GM23338 (cell line): ENCODE measurements around the gene HECTD2. TPM values are rescaled to one million over a fixed set of nuclear protein-coding genes. Genes with fewer than 3 reads are reported as not detected.

Experiments used
- ATAC-seq: fragments of 200-7000 bp; cut with Tn5 transposase; 3 replicates; pipeline ENCODE4 v1.9.1; 2020
- DNase-seq: peaks from one replicate; pipeline ENCODE4 v3.0.0-alpha.2; 2015; ENCODE audit warnings: low spot score
- H2AFZ ChIP-seq: fragments of 200-600 bp; sonication (generic); 2 replicates; pipeline ENCODE4 v1.8.0; 2016; ENCODE audit warnings: antibody characterized with exemption, mild to moderate bottlenecking, moderate library complexity
- H3F3A ChIP-seq: fragments of 200-600 bp; sonication (generic); replicated peaks from 2 replicates; pipeline ENCODE4 v1.8.0; 2017; ENCODE audit warnings: antibody characterized with exemption, mixed run types, low read depth
- H3K27ac ChIP-seq: fragments of 200-600 bp; sonication (generic); 2 replicates; pipeline ENCODE4 v1.6.1; 2016; ENCODE audit warnings: low read depth
- H3K27me3 ChIP-seq: fragments of 200-600 bp; sonication (generic); 2 replicates; pipeline ENCODE4 v1.8.0; 2016; ENCODE audit warnings: mild to moderate bottlenecking, mixed run types, moderate library complexity; ENCODE audit not compliant: insufficient read depth
- H3K36me3 ChIP-seq: fragments of 200-600 bp; sonication (generic); 2 replicates; pipeline ENCODE4 v1.8.0; 2016; ENCODE audit warnings: mild to moderate bottlenecking; ENCODE audit not compliant: insufficient read depth
- H3K4me1 ChIP-seq: fragments of 200-600 bp; sonication (generic); 2 replicates; pipeline ENCODE4 v1.8.0; 2016; ENCODE audit warnings: mild to moderate bottlenecking, moderate library complexity; ENCODE audit not compliant: insufficient read depth
- H3K4me2 ChIP-seq: fragments of 200-600 bp; sonication (generic); 2 replicates; pipeline ENCODE4 v1.7.1; 2017; ENCODE audit warnings: mixed run types
- H3K4me3 ChIP-seq: fragments of 200-600 bp; sonication (generic); 2 replicates; pipeline ENCODE4 v1.6.1; 2016; ENCODE audit warnings: mixed run types
- H3K79me2 ChIP-seq: fragments of 200-600 bp; sonication (generic); replicated peaks from 2 replicates; pipeline ENCODE4 v1.8.0; 2017; ENCODE audit warnings: mild to moderate bottlenecking; ENCODE audit not compliant: insufficient read depth
- H3K9me2 ChIP-seq: fragments of 200-600 bp; sonication (generic); 2 replicates; pipeline ENCODE4 v1.8.0; 2017; ENCODE audit not compliant: insufficient read depth
- H4K20me1 ChIP-seq: fragments of 200-600 bp; sonication (generic); replicated peaks from 2 replicates; pipeline ENCODE4 v1.8.0; 2017; ENCODE audit warnings: mild to moderate bottlenecking; ENCODE audit not compliant: insufficient read depth
- H3K27ac Mint-ChIP-seq: 2 replicates; pipeline ENCODE4 v1.8.0; 2020; ENCODE audit warnings: inconsistent platforms, mild to moderate bottlenecking, moderate library complexity, mixed read lengths
- H3K27me3 Mint-ChIP-seq: 3 replicates; pipeline ENCODE4 v1.8.0; 2022; ENCODE audit warnings: low read depth, mild to moderate bottlenecking, moderate library complexity, mixed read lengths, inconsistent platforms; ENCODE audit not compliant: insufficient read depth, poor library complexity
- H3K36me3 Mint-ChIP-seq: 3 replicates; pipeline ENCODE4 v1.8.0; 2021; ENCODE audit warnings: low read depth, mild to moderate bottlenecking, inconsistent platforms, moderate library complexity, mixed read lengths
- H3K4me1 Mint-ChIP-seq: 3 replicates; pipeline ENCODE4 v1.8.0; 2020; ENCODE audit warnings: mild to moderate bottlenecking, inconsistent platforms, mixed read lengths
- H3K4me3 Mint-ChIP-seq: 3 replicates; pipeline ENCODE4 v1.8.0; 2021; ENCODE audit warnings: moderate library complexity, mild to moderate bottlenecking, inconsistent platforms, mixed read lengths
- H3K9me3 Mint-ChIP-seq: 3 replicates; pipeline ENCODE4 v1.8.0; 2020; ENCODE audit warnings: moderate library complexity, mild to moderate bottlenecking, inconsistent platforms, mixed read lengths
- CREB1 ChIP-seq: fragments of 250-450 bp; sonication (Bioruptor Pico); IDR thresholded peaks from 2 replicates; pipeline ENCODE4 v1.5.0; 2020; ENCODE audit warnings: low read depth, mild to moderate bottlenecking, moderate library complexity
- CTCF ChIP-seq, 2 experiments: fragments of 200-600 bp in 1 of 2; sonication (generic) in 1 of 2; conservative IDR thresholded peaks; 2 replicates each; pipeline versions ENCODE4 v1.5.1 to v1.6.1; 2016 to 2017; ENCODE audit warnings: antibody characterized with exemption in 2 of 2, low read depth in 2 of 2, mild to moderate bottlenecking in 2 of 2, moderate library complexity in 1 of 2
- ETS1 ChIP-seq: IDR thresholded peaks from 2 replicates; pipeline ENCODE4 v1.6.1; 2016; ENCODE audit warnings: antibody characterized with exemption
- EZH2 ChIP-seq: fragments of 200-600 bp; sonication (generic); IDR thresholded peaks from one replicate; pipeline ENCODE4 v1.8.0; 2017; ENCODE audit warnings: antibody characterized with exemption, mild to moderate bottlenecking, low read depth; ENCODE audit not compliant: unreplicated experiment
- EZH2phosphoT487 ChIP-seq: fragments of 200-600 bp; sonication (generic); IDR thresholded peaks from one replicate; pipeline ENCODE4 v1.8.1; 2018; ENCODE audit warnings: antibody characterized with exemption; ENCODE audit not compliant: unreplicated experiment
- JUNB ChIP-seq: IDR thresholded peaks from one replicate; pipeline ENCODE4 v1.6.1; 2016; ENCODE audit warnings: antibody characterized with exemption; ENCODE audit not compliant: unreplicated experiment
- NANOG ChIP-seq: IDR thresholded peaks from 2 replicates; pipeline ENCODE4 v1.6.1; 2016; ENCODE audit warnings: antibody characterized with exemption, borderline replicate concordance
- POLR2AphosphoS5 ChIP-seq: IDR thresholded peaks from 2 replicates; pipeline ENCODE4 v1.6.1; 2016; ENCODE audit warnings: antibody characterized with exemption, low read depth
- STAT1 ChIP-seq: IDR thresholded peaks from one replicate; pipeline ENCODE4 v1.6.1; 2016; ENCODE audit warnings: antibody characterized with exemption; ENCODE audit not compliant: unreplicated experiment
- ZNF114 ChIP-seq: fragments of 250-450 bp; sonication (Bioruptor Pico); IDR thresholded peaks from 2 replicates; pipeline ENCODE4 v1.5.0; 2020; ENCODE audit warnings: mild to moderate bottlenecking, moderate library complexity
- ZNF331 ChIP-seq: fragments of 250-450 bp; sonication (Bioruptor Pico); IDR thresholded peaks from 2 replicates; pipeline ENCODE4 v1.5.0; 2020; ENCODE audit warnings: low read depth, mild to moderate bottlenecking, moderate library complexity
- polyA plus RNA-seq: library from polyadenylated mRNA; unstranded; fragments of >200 nt; fragmentation: Nextera tagmentation; extraction: Ambion mirVana; gene quantifications from 2 replicates; pipeline ENCODE4 v1.2.1, GENCODE V29; 2016
- total RNA-seq: library from RNA; depleted of rRNA; stranded (reverse); fragments of >200 nt; shearing (Covaris generic); gene quantifications from 2 replicates; pipeline ENCODE4 v1.2.3, GENCODE V29; 2014
- TF ChIP-seq, protein P1 (sequence below): fragments of 250-450 bp; sonication (Bioruptor Pico); IDR thresholded peaks from 2 replicates; pipeline ENCODE4 v1.5.0; 2020; ENCODE audit warnings: mild to moderate bottlenecking, moderate library complexity
- TF ChIP-seq, protein P2 (sequence below): IDR thresholded peaks from one replicate; pipeline ENCODE4 v1.6.1; 2018; ENCODE audit warnings: antibody characterized with exemption; ENCODE audit not compliant: unreplicated experiment

Gene HECTD2
- total and polyA plus RNA-seq, 2 experiments from 2014 or later, result 8.5 to 14.4 TPM

GRCh38 chr10:91367558-91367957 is 42.6 kb upstream of the HECTD2 start:
- TF ChIP-seq CTCF (conservative IDR thresholded peaks at IDR 0.05; ENCODE audit: low read depth in 2 of 2), result no peak
- TF ChIP-seq EZH2phosphoT487, result no peak
- no peak for TF ChIP-seq ZNF331 (CRISPR knock-in tag)
- TF ChIP-seq EZH2, result no peak
- TF ChIP-seq POLR2AphosphoS5, result no peak
- TF ChIP-seq, protein P1, sequence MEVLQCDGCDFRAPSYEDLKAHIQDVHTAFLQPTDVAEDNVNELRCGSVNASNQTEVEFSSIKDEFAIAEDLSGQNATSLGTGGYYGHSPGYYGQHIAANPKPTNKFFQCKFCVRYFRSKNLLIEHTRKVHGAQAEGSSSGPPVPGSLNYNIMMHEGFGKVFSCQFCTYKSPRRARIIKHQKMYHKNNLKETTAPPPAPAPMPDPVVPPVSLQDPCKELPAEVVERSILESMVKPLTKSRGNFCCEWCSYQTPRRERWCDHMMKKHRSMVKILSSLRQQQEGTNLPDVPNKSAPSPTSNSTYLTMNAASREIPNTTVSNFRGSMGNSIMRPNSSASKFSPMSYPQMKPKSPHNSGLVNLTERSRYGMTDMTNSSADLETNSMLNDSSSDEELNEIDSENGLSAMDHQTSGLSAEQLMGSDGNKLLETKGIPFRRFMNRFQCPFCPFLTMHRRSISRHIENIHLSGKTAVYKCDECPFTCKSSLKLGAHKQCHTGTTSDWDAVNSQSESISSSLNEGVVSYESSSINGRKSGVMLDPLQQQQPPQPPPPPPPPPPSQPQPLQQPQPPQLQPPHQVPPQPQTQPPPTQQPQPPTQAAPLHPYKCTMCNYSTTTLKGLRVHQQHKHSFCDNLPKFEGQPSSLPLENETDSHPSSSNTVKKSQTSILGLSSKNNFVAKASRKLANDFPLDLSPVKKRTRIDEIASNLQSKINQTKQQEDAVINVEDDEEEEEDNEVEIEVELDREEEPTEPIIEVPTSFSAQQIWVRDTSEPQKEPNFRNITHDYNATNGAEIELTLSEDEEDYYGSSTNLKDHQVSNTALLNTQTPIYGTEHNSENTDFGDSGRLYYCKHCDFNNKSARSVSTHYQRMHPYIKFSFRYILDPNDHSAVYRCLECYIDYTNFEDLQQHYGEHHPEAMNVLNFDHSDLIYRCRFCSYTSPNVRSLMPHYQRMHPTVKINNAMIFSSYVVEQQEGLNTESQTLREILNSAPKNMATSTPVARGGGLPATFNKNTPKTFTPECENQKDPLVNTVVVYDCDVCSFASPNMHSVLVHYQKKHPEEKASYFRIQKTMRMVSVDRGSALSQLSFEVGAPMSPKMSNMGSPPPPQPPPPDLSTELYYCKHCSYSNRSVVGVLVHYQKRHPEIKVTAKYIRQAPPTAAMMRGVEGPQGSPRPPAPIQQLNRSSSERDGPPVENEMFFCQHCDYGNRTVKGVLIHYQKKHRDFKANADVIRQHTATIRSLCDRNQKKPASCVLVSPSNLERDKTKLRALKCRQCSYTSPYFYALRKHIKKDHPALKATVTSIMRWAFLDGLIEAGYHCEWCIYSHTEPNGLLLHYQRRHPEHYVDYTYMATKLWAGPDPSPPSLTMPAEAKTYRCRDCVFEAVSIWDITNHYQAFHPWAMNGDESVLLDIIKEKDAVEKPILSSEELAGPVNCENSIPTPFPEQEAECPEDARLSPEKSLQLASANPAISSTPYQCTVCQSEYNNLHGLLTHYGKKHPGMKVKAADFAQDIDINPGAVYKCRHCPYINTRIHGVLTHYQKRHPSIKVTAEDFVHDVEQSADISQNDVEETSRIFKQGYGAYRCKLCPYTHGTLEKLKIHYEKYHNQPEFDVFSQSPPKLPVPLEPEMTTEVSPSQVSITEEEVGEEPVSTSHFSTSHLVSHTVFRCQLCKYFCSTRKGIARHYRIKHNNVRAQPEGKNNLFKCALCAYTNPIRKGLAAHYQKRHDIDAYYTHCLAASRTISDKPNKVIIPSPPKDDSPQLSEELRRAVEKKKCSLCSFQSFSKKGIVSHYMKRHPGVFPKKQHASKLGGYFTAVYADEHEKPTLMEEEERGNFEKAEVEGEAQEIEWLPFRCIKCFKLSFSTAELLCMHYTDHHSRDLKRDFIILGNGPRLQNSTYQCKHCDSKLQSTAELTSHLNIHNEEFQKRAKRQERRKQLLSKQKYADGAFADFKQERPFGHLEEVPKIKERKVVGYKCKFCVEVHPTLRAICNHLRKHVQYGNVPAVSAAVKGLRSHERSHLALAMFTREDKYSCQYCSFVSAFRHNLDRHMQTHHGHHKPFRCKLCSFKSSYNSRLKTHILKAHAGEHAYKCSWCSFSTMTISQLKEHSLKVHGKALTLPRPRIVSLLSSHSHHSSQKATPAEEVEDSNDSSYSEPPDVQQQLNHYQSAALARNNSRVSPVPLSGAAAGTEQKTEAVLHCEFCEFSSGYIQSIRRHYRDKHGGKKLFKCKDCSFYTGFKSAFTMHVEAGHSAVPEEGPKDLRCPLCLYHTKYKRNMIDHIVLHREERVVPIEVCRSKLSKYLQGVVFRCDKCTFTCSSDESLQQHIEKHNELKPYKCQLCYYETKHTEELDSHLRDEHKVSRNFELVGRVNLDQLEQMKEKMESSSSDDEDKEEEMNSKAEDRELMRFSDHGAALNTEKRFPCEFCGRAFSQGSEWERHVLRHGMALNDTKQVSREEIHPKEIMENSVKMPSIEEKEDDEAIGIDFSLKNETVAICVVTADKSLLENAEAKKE (CRISPR knock-in tag), result no peak
- TF ChIP-seq STAT1, result no peak
- TF ChIP-seq JUNB, result no peak
- no peak for TF ChIP-seq CREB1 (CRISPR knock-in tag)
- TF ChIP-seq, protein P2, sequence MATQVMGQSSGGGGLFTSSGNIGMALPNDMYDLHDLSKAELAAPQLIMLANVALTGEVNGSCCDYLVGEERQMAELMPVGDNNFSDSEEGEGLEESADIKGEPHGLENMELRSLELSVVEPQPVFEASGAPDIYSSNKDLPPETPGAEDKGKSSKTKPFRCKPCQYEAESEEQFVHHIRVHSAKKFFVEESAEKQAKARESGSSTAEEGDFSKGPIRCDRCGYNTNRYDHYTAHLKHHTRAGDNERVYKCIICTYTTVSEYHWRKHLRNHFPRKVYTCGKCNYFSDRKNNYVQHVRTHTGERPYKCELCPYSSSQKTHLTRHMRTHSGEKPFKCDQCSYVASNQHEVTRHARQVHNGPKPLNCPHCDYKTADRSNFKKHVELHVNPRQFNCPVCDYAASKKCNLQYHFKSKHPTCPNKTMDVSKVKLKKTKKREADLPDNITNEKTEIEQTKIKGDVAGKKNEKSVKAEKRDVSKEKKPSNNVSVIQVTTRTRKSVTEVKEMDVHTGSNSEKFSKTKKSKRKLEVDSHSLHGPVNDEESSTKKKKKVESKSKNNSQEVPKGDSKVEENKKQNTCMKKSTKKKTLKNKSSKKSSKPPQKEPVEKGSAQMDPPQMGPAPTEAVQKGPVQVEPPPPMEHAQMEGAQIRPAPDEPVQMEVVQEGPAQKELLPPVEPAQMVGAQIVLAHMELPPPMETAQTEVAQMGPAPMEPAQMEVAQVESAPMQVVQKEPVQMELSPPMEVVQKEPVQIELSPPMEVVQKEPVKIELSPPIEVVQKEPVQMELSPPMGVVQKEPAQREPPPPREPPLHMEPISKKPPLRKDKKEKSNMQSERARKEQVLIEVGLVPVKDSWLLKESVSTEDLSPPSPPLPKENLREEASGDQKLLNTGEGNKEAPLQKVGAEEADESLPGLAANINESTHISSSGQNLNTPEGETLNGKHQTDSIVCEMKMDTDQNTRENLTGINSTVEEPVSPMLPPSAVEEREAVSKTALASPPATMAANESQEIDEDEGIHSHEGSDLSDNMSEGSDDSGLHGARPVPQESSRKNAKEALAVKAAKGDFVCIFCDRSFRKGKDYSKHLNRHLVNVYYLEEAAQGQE, result no peak
- no peak for TF ChIP-seq NANOG
- TF ChIP-seq ZNF114 (CRISPR knock-in tag), result no peak
- no peak for TF ChIP-seq ETS1
- H4K20me1 ChIP-seq, result no peaks in the 10 kb centered on the region
- no peaks in the 10 kb centered on the region; the same call in 1 of the 2 replicates for H3K9me2 ChIP-seq
- H3K4me3 ChIP-seq, result no peak overlapping the region
- no peaks in the 10 kb centered on the region for H3K79me2 ChIP-seq
- H3K4me2 ChIP-seq, result no peak overlapping the region
- no peaks in the 10 kb centered on the region for H3K4me1 ChIP-seq
- Mint-ChIP-seq H3K36me3 (no peaks in the 10 kb centered on the region), H3K27ac (no peak overlapping the region), H3K4me1 (no peaks in the 10 kb centered on the region), H3K9me3 (peaks cover 3% of the 10 kb centered on the region; the same call in 1 of the 3 replicates), H3K4me3 (no peak overlapping the region), H3K27me3 (peaks cover 1% of the 10 kb centered on the region)
- DNase-seq (no peak), ATAC-seq (no peak)
- no peak overlapping the region for H3K27ac ChIP-seq
- no peaks in the 10 kb centered on the region for H3K36me3 ChIP-seq
- no peaks in the 10 kb centered on the region for H3F3A ChIP-seq
- no peaks in the 10 kb centered on the region for H3K27me3 ChIP-seq
- no peak overlapping the region for H2AFZ ChIP-seq
